Pons (tissue), 1 donor: ENCODE measurements around the gene ATP6V1A.
"Not testable (repeated sequence)": the region's sequence is repeated elsewhere in the genome, so short reads cannot be mapped to it uniquely, and the experiment has no call there.

ENCODE experiments used
- DNase-seq: peaks from one replicate; pipeline ENCODE4 v3.0.0-alpha.2; 2016; ENCODE audit warnings: low spot score

The ATP6V1A gene

GRCh38 chr3:113829576-113830354 lies 82.9 kb downstream of the ATP6V1A start:
- DNase-seq: no peak

GRCh38 chr3:113831103-113831355 lies 84.2 kb downstream of the ATP6V1A start:
- no peak for DNase-seq

GRCh38 chr3:113832477-113833164 lies 85.8 kb downstream of the ATP6V1A start:
- DNase-seq: no peak

GRCh38 chr3:113834983-113835382 lies 88.1 kb downstream of the ATP6V1A start:
- no peak for DNase-seq

- peak; percentile 80 for DNase-seq
Measured at GRCh38 chr3:113838631-113839209, 91.9 kb downstream of the ATP6V1A start, which contains the start of gene GRAMD1C. TSS of gene GRAMD1C (plus strand) at chr3:113838788. CDS start at chr3:113838910, 122 bp downstream.

- no peak for DNase-seq
Measured at GRCh38 chr3:113839551-113839950, 92.7 kb downstream of the ATP6V1A start.

GRCh38 chr3:113844622-113845222 lies 97.9 kb downstream of the ATP6V1A start:
- peak; percentile 69 for DNase-seq

GRCh38 chr3:113847247-113847646 lies 100.4 kb downstream of the ATP6V1A start:
- no peak for DNase-seq

- DNase-seq: no peak
Measured at GRCh38 chr3:113847664-113848461, 101.0 kb downstream of the ATP6V1A start.

GRCh38 chr3:113849071-113849470 lies 102.2 kb downstream of the ATP6V1A start:
- not testable (repeated sequence) for DNase-seq

- not testable (repeated sequence) for DNase-seq
Measured at GRCh38 chr3:113849841-113850240, 103.0 kb downstream of the ATP6V1A start.

GRCh38 chr3:113850391-113850790 lies 103.6 kb downstream of the ATP6V1A start:
- not testable (repeated sequence) for DNase-seq

GRCh38 chr3:113852506-113852905 lies 105.7 kb downstream of the ATP6V1A start:
- no peak for DNase-seq
